Liver (tissue), 3 donors: ENCODE measurements around the gene SMIM26.

Source experiments
- CTCF ChIP-seq: fragments of 150-350 bp; IDR thresholded peaks from 2 replicates; pipeline ENCODE4 v1.5.1; 2017; ENCODE audit warnings: improper control_type of control experiment, low read depth, low read length; ENCODE audit not compliant: missing input control
- RAD21 ChIP-seq, 2 donors: IDR thresholded peaks; 2 replicates each; pipeline ENCODE4 v1.6.1; 2016; ENCODE audit warnings: antibody characterized with exemption in 2 of 2, mild to moderate bottlenecking in 2 of 2
- TAF1 ChIP-seq: conservative IDR thresholded peaks from 2 replicates; pipeline ENCODE4 v1.6.1; 2016; ENCODE audit warnings: antibody characterized with exemption, mild to moderate bottlenecking
- YY1 ChIP-seq: IDR thresholded peaks from 2 replicates; pipeline ENCODE4 v1.6.1; 2016; ENCODE audit warnings: antibody characterized with exemption, mild to moderate bottlenecking
- ZBTB33 ChIP-seq: IDR thresholded peaks from 2 replicates; pipeline ENCODE4 v1.6.1; 2016; ENCODE audit warnings: antibody characterized with exemption
- donor health status: healthy.
- donor health status: healthy.

GRCh38 chr20:18527339-18527738 is 39.9 kb upstream of the SMIM26 start:
- TF ChIP-seq CTCF (no peak), YY1 (no peak), RAD21 (IDR thresholded peaks at IDR 0.05) (no peak), ZBTB33 (no peak), TAF1 (no peak)
